ENCODE data around the gene UNKL.

UNKL gene

DNA sequence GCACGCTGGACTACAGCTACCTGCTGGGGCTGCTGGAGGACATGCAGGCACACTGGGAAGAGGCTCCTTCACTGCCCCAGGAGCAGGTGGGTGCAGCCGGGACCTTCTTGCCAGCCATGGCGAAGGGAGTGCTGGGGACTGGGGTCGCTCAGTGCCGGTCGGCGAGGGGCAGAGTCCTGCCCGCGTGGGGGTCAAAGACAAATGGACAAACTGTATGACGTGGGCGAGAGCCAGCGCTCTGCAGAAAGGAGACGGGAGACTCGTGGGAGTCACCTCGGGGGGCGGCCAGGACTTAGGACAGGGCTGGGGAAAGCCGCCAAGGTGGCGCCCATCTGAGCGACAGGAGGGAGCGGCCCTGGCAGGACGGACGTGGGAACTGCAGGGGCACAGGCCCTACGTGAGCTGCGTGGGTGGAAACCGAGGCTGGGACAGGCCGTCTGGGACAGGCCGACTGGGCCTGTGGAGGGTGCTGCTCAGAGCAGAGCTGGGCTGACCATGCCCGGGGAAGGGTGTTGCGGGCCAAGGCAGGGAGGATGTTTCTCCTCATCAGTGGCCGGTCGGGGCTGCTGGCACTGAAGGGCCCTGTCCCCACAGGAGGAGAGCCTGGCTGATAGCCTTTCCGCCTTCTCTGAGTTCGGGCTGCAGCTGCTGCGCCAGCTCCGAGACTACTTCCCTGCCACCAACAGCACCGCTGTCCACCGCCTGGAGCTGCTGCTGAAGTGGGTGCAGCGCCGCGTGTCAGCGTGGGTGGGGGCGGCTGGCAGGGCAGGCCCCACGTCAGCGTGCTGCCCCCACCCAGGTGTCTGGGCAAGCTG, 70.9 kb downstream of the UNKL start:
- Histone ChIP-seq H3K36me3 (ENCODE audit: insufficient read depth, insufficient read length, low read length) (peaks cover 17% of the 10 kb centered on the region), H3K27me3 (ENCODE audit: insufficient read depth, insufficient read length) (peaks cover 9% of the 10 kb centered on the region), H3K9me3 (ENCODE audit: insufficient read depth, low read length) (no peaks in the 10 kb centered on the region), H3K9ac (ENCODE audit: insufficient read length, low read depth) (peak overlapping the region; percentile 36), H3K4me3 (ENCODE audit: insufficient read length, low read depth) (no peak overlapping the region), H3K4me1 (ENCODE audit: insufficient read depth, insufficient read length) (peaks cover 10% of the 10 kb centered on the region)
- TF ChIP-seq SUZ12 (IDR thresholded peaks at IDR 0.05; ENCODE audit: extremely low read depth, insufficient read depth, insufficient read length): no peak
- TF ChIP-seq YY1 (IDR thresholded peaks at IDR 0.05; ENCODE audit: insufficient read depth, insufficient read length): no peak
- DNase-seq (ENCODE audit: low read depth, low spot score): no peak

DNA sequence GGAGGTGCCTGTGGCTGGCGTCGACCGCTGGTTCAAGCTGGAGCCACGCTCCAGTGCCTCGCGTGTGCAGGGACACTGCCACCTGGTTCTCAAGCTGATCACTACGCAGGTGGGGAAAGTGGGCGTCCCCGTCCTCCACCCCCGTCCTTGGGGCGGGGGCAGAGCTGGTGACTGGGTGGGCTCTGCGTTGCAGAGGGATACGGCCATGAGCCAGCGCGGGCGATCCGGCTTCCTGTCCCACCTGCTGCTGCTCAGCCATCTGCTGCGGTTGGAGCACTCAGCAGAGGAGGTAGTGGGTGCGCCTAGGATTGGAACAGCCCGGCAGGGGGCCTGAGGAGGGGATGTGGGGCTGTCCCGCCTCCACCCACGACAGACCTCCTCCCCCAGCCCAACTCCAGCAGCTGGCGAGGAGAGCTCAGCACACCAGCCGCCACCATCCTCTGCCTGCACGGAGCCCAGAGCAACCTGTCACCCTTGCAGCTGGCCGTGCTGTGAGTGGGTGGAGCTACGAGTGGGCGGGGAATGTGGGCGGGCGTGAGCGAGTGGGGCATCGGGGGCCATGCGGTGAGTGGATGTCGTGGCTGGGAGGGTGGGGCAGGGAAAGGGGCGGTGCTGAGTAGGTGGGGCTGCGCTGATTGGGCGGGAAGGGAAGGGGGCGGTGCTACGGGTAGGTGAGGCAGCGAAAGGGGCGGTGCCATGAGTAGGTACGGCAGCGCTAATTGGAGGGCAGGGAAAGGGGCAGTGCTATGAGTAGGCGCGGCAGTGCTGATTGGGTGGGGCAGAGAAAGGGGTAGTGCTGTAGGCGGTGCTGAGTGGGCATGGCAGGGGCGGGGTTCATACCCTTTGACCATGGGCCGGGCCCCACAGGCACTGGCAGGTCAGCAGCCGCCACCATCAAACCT, 71.7 kb downstream of the UNKL start:
- H3K4me3 ChIP-seq (ENCODE audit: insufficient read length, low read depth): no peak overlapping the region
- TF ChIP-seq YY1 (IDR thresholded peaks at IDR 0.05; ENCODE audit: insufficient read depth, insufficient read length) (no peak), SUZ12 (IDR thresholded peaks at IDR 0.05; ENCODE audit: extremely low read depth, insufficient read depth, insufficient read length) (no peak), ZNF274 (IDR thresholded peaks at IDR 0.05; ENCODE audit: low read depth, low read length) (no peak)
- H3K36me3 ChIP-seq (ENCODE audit: insufficient read depth, insufficient read length, low read length): peaks cover 9% of the 10 kb centered on the region
- peak overlapping the region; percentile 36 for H3K9ac ChIP-seq (ENCODE audit: insufficient read length, low read depth)
- peaks cover 9% of the 10 kb centered on the region for H3K27me3 ChIP-seq (ENCODE audit: insufficient read depth, insufficient read length)
- DNase-seq (ENCODE audit: low read depth, low spot score): peak; percentile 96
- H3K4me1 ChIP-seq (ENCODE audit: insufficient read depth, insufficient read length): peaks cover 14% of the 10 kb centered on the region
- no peaks in the 10 kb centered on the region for H3K9me3 ChIP-seq (ENCODE audit: insufficient read depth, low read length)

DNA sequence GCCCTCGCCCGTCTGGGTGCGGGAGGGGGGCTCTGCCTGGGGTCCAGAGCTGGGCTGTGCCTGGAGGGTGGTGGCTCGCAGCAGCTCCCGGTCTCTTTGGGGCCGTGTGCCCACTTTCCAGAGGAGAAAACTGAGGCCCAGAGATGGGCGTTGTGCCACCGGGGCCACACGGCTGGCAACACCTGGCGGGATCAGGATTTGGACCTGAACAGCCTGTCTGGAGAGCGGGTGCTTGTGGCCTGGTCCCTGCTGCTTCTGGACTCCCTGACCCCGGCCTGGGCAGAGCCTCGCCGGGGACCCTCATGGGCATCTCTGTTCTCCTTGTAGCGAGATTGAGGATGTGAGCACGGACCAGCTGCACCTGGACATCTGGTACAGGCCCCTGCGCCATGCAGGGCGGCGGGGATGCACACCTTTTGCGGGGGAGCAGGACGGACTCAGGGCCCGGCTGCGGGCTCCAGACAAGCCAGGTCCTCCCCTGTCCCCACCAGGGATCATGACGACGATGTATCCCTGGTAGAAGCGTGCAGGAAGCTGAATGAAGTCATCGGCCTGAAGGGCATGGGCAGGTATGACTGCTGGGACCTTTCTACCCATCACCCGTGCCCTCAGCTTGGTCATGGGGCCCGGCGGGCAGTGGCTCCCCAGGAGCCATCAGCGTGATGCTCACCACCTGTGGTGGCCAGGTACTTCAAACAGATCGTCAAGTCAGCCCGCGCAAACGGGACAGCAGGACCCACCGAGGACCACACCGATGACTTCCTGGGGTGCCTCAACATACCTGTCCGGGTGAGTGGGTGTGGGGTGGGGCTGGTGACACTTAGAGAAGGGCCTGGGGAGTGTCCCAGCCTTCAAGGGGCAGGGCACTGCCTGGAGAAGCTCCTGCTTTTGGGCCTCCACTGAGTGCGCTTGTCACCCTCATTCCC, 72.7 kb downstream of the UNKL start:
- H3K9ac ChIP-seq (ENCODE audit: insufficient read length, low read depth): peak overlapping the region; percentile 11
- no peak overlapping the region for H3K4me3 ChIP-seq (ENCODE audit: insufficient read length, low read depth)
- no peak for DNase-seq (ENCODE audit: low read depth, low spot score)
- H3K9me3 ChIP-seq (ENCODE audit: insufficient read depth, low read length): no peaks in the 10 kb centered on the region
- H3K27me3 ChIP-seq (ENCODE audit: insufficient read depth, insufficient read length): peaks cover 13% of the 10 kb centered on the region
- H3K36me3 ChIP-seq (ENCODE audit: insufficient read depth, insufficient read length, low read length): peaks cover under 1% of the 10 kb centered on the region
- no peak for TF ChIP-seq ZNF274 (IDR thresholded peaks at IDR 0.05; ENCODE audit: low read depth, low read length)
- TF ChIP-seq SUZ12 (IDR thresholded peaks at IDR 0.05; ENCODE audit: extremely low read depth, insufficient read depth, insufficient read length): no peak
- TF ChIP-seq YY1 (IDR thresholded peaks at IDR 0.05; ENCODE audit: insufficient read depth, insufficient read length): no peak
- H3K4me1 ChIP-seq (ENCODE audit: insufficient read depth, insufficient read length): peaks cover 16% of the 10 kb centered on the region

DNA sequence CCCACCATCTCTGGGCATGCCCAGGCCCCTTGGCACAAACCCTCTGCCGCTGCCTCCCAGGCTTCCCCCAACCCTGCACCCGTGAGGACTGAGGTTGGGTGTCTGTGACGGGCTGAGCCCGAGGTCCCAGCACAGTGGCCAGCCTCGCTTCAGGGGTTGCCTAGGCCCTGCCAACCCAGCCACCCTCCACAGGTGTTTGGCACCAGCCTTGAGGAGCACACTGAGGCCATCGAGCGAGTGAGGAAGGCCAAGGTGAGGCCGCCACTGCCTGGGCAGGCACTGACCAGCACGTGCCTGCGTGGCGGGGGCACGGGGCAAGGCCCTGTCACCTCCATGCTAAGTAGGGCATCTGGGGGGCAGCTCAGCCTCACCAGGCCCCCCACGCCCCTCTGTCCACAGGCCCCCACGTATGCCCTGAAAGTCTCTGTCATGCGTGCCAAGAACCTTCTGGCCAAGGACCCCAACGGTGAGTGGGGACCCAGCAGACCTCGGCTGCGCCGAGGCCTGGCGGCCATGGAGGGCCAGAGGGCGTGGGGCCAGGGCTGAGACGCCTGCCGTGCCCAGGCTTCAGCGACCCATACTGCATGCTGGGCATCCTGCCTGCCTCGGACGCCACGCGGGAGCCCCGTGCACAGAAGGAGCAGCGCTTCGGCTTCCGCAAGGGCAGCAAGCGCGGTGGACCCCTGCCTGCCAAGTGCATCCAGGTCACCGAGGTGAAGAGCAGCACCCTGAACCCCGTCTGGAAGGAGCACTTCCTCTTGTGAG, 73.6 kb downstream of the UNKL start:
- Histone ChIP-seq H3K36me3 (ENCODE audit: insufficient read depth, insufficient read length, low read length) (no peaks in the 10 kb centered on the region), H3K9ac (ENCODE audit: insufficient read length, low read depth) (no peak overlapping the region), H3K4me3 (ENCODE audit: insufficient read length, low read depth) (no peak overlapping the region), H3K9me3 (ENCODE audit: insufficient read depth, low read length) (no peaks in the 10 kb centered on the region), H3K4me1 (ENCODE audit: insufficient read depth, insufficient read length) (peaks cover 17% of the 10 kb centered on the region), H3K27me3 (ENCODE audit: insufficient read depth, insufficient read length) (peaks cover 22% of the 10 kb centered on the region)
- DNase-seq (ENCODE audit: low read depth, low spot score): no peak
- no peak for TF ChIP-seq SUZ12 (IDR thresholded peaks at IDR 0.05; ENCODE audit: extremely low read depth, insufficient read depth, insufficient read length)
- no peak for TF ChIP-seq YY1 (IDR thresholded peaks at IDR 0.05; ENCODE audit: insufficient read depth, insufficient read length)

DNA sequence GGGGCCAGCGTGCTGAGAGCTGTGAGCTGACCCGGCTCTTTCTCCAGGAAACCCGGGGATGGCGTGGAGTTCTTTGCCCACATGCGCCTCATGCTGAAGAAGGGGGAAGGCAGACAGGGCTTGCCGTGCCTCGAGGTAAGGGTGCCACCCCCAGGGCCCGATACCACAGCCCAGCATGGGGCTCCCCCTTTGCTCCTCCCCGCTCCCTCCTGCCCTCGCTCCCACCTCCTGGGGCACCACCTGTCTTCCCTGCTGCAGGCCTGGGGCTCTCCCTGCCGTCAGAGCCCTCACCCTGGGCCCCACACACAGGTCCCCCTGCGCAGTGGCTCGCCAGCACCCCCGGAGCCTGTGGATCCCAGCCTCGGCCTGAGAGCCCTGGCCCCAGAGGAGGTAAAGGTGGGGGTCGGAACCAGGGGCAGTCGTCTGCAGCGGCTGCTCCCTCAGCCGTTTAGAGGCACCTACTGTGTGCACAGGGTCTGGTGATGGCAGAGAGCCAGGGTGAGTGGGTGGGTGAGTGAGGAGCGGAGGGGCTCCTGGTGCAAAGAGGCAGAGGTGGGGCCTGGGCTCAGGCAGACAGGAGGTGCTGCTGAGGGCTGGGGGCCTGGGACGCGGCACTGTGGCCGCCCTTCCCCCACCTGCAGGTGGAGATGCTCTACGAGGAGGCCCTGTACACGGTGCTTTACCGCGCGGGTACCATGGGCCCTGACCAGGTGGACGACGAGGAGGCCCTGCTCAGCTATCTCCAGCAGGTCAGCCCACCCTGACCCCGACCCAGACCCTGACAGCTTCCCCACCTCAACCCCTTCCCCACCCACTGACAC, 75.4 kb downstream of the UNKL start:
- DNase-seq (ENCODE audit: low read depth, low spot score): no peak
- no peaks in the 10 kb centered on the region for H3K36me3 ChIP-seq (ENCODE audit: insufficient read depth, insufficient read length, low read length)
- H3K9ac ChIP-seq (ENCODE audit: insufficient read length, low read depth): no peak overlapping the region
- no peak overlapping the region for H3K4me3 ChIP-seq (ENCODE audit: insufficient read length, low read depth)
- no peaks in the 10 kb centered on the region for H3K9me3 ChIP-seq (ENCODE audit: insufficient read depth, low read length)
- H3K27me3 ChIP-seq (ENCODE audit: insufficient read depth, insufficient read length): peaks cover 40% of the 10 kb centered on the region
- no peak for TF ChIP-seq SUZ12 (IDR thresholded peaks at IDR 0.05; ENCODE audit: extremely low read depth, insufficient read depth, insufficient read length)
- no peak for TF ChIP-seq ZNF274 (IDR thresholded peaks at IDR 0.05; ENCODE audit: low read depth, low read length)
- TF ChIP-seq YY1 (IDR thresholded peaks at IDR 0.05; ENCODE audit: insufficient read depth, insufficient read length): no peak
- peaks cover 23% of the 10 kb centered on the region for H3K4me1 ChIP-seq (ENCODE audit: insufficient read depth, insufficient read length)
